ENCODE data around the gene WDR76. TPM values are rescaled to one million over a fixed set of nuclear protein-coding genes. Genes with fewer than 3 reads are reported as not detected.
"Not testable (repeated sequence)": the region's sequence is repeated elsewhere in the genome, so short reads cannot be mapped to it uniquely, and the experiment has no call there.

WDR76 gene
- total and polyA plus RNA-seq, 4 donors = 2.4 to 6.2 (median 4.1) TPM

DNA sequence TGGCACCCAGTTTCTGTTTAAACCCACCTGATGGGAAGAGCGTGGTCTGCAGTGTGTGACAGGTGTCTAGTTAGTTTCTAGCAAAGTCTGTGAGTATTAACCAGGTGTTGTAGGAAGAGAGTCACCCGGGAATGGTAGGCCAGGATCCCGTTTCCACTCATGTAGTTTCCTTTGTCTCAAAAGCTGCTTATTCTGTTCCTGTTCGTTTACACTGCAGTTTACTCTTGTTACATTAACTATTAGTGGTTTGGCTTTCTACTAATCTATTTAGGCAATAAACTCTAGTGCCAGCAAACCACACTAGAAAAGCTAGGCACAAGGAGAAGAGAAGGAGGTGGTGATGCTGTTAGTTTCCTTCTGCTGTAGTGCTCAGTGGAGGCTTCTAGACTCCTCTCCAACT is 32.7 kb downstream of the WDR76 start:
- H3K4me3 ChIP-seq = no peak overlapping the region
- no peaks in the 10 kb centered on the region for H3K4me1 ChIP-seq (ENCODE audit: control insufficient read depth in 5 of 5, insufficient read depth in 5 of 5, low read length in 5 of 5)
- no peak overlapping the region for H3K9ac ChIP-seq (ENCODE audit: insufficient read depth in 1 of 2, low read length in 2 of 2)
- TF ChIP-seq CTCF (IDR thresholded peaks at IDR 0.05; ENCODE audit: control extremely low read depth, extremely low read depth) = no peak
- ATAC-seq (ENCODE audit: insufficient read depth, low FRiP score) = no peak
- peaks cover 0 to 6% (median 5%) of the 10 kb centered on the region in 4 donors for H3K36me3 ChIP-seq (ENCODE audit: control insufficient read depth in 4 of 4, insufficient read depth in 4 of 4, low read length in 4 of 4)
- no peaks in the 10 kb centered on the region for H3K27me3 ChIP-seq (ENCODE audit: control insufficient read depth in 3 of 3, insufficient read depth in 3 of 3, low read length in 2 of 3)
- no peak overlapping the region for H3K27ac ChIP-seq (ENCODE audit: low read depth in 1 of 2, low read length in 1 of 2)
- DNase-seq = no peak
- no peaks in the 10 kb centered on the region for H3K9me3 ChIP-seq (ENCODE audit: control insufficient read depth in 4 of 4, insufficient read depth in 3 of 4, low read length in 3 of 4)
- 70 to 80% methylated on average over 4 of the region's 4 CpGs for WGBS, 2 donors

- not testable (repeated sequence) for H3K9me3 ChIP-seq (ENCODE audit: control insufficient read depth in 4 of 4, insufficient read depth in 3 of 4, low read length in 3 of 4); H3K4me3 ChIP-seq; DNase-seq; H3K36me3 ChIP-seq (ENCODE audit: control insufficient read depth in 4 of 4, insufficient read depth in 4 of 4, low read length in 4 of 4); H3K27ac ChIP-seq (ENCODE audit: low read depth in 1 of 2, low read length in 1 of 2); H3K27me3 ChIP-seq (ENCODE audit: control insufficient read depth in 3 of 3, insufficient read depth in 3 of 3, low read length in 2 of 3); H3K9ac ChIP-seq (ENCODE audit: insufficient read depth in 1 of 2, low read length in 2 of 2); H3K4me1 ChIP-seq (ENCODE audit: control insufficient read depth in 5 of 5, insufficient read depth in 5 of 5, low read length in 5 of 5); ATAC-seq (ENCODE audit: insufficient read depth, low FRiP score)
- 97 to 98% methylated on average over 10 of the region's 10 CpGs for WGBS, 2 donors
Observed at GRCh38 chr15:43866636-43867035, 39.8 kb downstream of the WDR76 start.

DNA sequence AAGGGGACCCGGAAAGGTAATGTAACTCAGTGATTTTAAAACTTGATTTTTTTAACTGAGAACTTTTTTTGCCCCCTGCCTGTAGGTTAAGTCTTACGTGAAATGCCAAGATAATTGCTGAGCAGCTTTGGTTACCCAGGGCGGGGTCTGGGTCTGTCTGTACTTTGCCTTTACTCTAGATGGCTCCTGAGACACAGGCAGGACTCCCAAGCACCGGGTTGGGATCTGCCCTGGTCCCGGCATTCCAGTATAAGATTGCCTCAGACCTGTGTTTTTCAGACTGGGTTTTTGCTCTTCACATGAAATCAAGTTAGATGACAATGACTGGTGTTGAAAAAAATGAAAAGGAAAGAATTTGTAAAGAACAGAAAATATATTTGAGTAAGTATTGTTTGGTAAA is 40.3 kb downstream of the WDR76 start:
- no peak overlapping the region for H3K27ac ChIP-seq (ENCODE audit: low read depth in 1 of 2, low read length in 1 of 2)
- peaks cover 0 to 2% (median 0%) of the 10 kb centered on the region in 4 donors for H3K36me3 ChIP-seq (ENCODE audit: control insufficient read depth in 4 of 4, insufficient read depth in 4 of 4, low read length in 4 of 4)
- 96 to 97% methylated on average over 5 of the region's 5 CpGs for WGBS, 2 donors
- TF ChIP-seq CTCF (IDR thresholded peaks at IDR 0.05; ENCODE audit: control extremely low read depth, extremely low read depth) = no peak
- DNase-seq = no peak
- no peak overlapping the region for H3K4me3 ChIP-seq
- no peak overlapping the region for H3K9ac ChIP-seq (ENCODE audit: insufficient read depth in 1 of 2, low read length in 2 of 2)
- H3K27me3 ChIP-seq (ENCODE audit: control insufficient read depth in 3 of 3, insufficient read depth in 3 of 3, low read length in 2 of 3) = no peaks in the 10 kb centered on the region
- H3K4me1 ChIP-seq (ENCODE audit: control insufficient read depth in 5 of 5, insufficient read depth in 5 of 5, low read length in 5 of 5) = no peaks in the 10 kb centered on the region
- no peak for ATAC-seq (ENCODE audit: insufficient read depth, low FRiP score)
- H3K9me3 ChIP-seq (ENCODE audit: control insufficient read depth in 4 of 4, insufficient read depth in 3 of 4, low read length in 3 of 4) = no peaks in the 10 kb centered on the region

- no peak for DNase-seq
Observed at GRCh38 chr15:43868406-43868805, 41.6 kb downstream of the WDR76 start.

More at GRCh38 chr15:43868406-43868805, 41.6 kb downstream of the WDR76 start:
- no peak overlapping the region for H3K27ac ChIP-seq (ENCODE audit: low read depth in 1 of 2, low read length in 1 of 2)
- no peaks in the 10 kb centered on the region for H3K4me1 ChIP-seq (ENCODE audit: control insufficient read depth in 5 of 5, insufficient read depth in 5 of 5, low read length in 5 of 5)
- no peaks in the 10 kb centered on the region for H3K9me3 ChIP-seq (ENCODE audit: control insufficient read depth in 4 of 4, insufficient read depth in 3 of 4, low read length in 3 of 4)
- H3K36me3 ChIP-seq (ENCODE audit: control insufficient read depth in 4 of 4, insufficient read depth in 4 of 4, low read length in 4 of 4) = peaks cover 0 to 2% (median under 1%) of the 10 kb centered on the region in 4 donors
- no peak for ATAC-seq (ENCODE audit: insufficient read depth, low FRiP score)
- H3K9ac ChIP-seq (ENCODE audit: insufficient read depth in 1 of 2, low read length in 2 of 2) = no peak overlapping the region
- no peak for TF ChIP-seq CTCF (IDR thresholded peaks at IDR 0.05; ENCODE audit: control extremely low read depth, extremely low read depth)
- WGBS, 2 donors = 84 to 88% methylated on average over 2 of the region's 2 CpGs
- H3K27me3 ChIP-seq (ENCODE audit: control insufficient read depth in 3 of 3, insufficient read depth in 3 of 3, low read length in 2 of 3) = no peaks in the 10 kb centered on the region
- no peak overlapping the region for H3K4me3 ChIP-seq

Data from lung (tissue), 12 donors.